Measurements from ENCODE around the gene DAP.

DNA sequence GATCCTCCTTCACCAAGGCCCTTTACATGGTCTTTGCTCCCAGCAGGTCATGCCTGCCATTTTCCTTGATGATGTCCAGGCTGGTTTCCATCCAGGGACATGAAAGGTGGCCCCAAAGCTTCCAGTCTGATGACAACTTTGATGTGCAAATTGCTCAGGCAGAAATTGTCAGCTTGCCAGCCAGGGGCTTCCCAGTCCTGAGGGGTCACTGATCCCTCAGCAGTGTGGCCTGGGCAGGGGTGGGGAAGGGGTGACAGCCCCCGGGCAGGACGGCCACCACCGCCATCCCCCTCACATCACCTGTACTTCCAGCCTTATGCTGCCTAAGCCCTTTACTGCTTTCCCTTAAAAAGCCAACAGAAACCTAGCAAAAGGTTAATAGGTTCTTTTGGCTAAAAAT is 100.9 kb downstream of the DAP start:
- TF ChIP-seq CTCF (IDR thresholded peaks at IDR 0.05): no peak
- no peak for TF ChIP-seq POLR2A (IDR thresholded peaks at IDR 0.05; ENCODE audit: low read depth)
- TF ChIP-seq POLR2AphosphoS5 (IDR thresholded peaks at IDR 0.05): no peak
- TF ChIP-seq EP300 (IDR thresholded peaks at IDR 0.05): no peak

Measured in esophagus muscularis mucosa (tissue), 4 donors.